ENCODE data around the gene MOB3B.
"Not testable (repeated sequence)": the region's sequence is repeated elsewhere in the genome, so short reads cannot be mapped to it uniquely, and the experiment has no call there.

MOB3B gene

GRCh38 chr9:27441741-27442070, 87.9 kb downstream of the MOB3B start:
- no peak for DNase-seq

GRCh38 chr9:27440888-27441740, 88.5 kb downstream of the MOB3B start:
- DNase-seq, result no peak

- no peak for DNase-seq
These were observed 91.1 kb downstream of the MOB3B start for GRCh38 chr9:27438522-27438921.

GRCh38 chr9:27437652-27438373, 91.8 kb downstream of the MOB3B start:
- DNase-seq, result no peak

GRCh38 chr9:27436234-27436633, 93.4 kb downstream of the MOB3B start:
- DNase-seq, result no peak

GRCh38 chr9:27433631-27434325, 95.8 kb downstream of the MOB3B start:
- DNase-seq, result no peak

GRCh38 chr9:27432308-27432707, 97.3 kb downstream of the MOB3B start:
- no peak for DNase-seq

GRCh38 chr9:27431543-27432147, 98.0 kb downstream of the MOB3B start:
- no peak for DNase-seq

- no peak for DNase-seq
These were observed 98.7 kb downstream of the MOB3B start for GRCh38 chr9:27430750-27431535.

GRCh38 chr9:27429917-27430316, 99.7 kb downstream of the MOB3B start:
- no peak for DNase-seq

GRCh38 chr9:27429436-27429835, 100.2 kb downstream of the MOB3B start:
- no peak for DNase-seq

GRCh38 chr9:27428551-27428950, 101.1 kb downstream of the MOB3B start:
- no peak for DNase-seq

GRCh38 chr9:27427272-27427643, 102.4 kb downstream of the MOB3B start:
- no peak for DNase-seq

GRCh38 chr9:27426511-27427271, 102.9 kb downstream of the MOB3B start:
- no peak for DNase-seq

- DNase-seq, result no peak
These were observed 103.6 kb downstream of the MOB3B start for GRCh38 chr9:27425827-27426510.

- no peak for DNase-seq
These were observed 105.5 kb downstream of the MOB3B start for GRCh38 chr9:27423915-27424710.

GRCh38 chr9:27422279-27422834, 107.3 kb downstream of the MOB3B start:
- no peak for DNase-seq

GRCh38 chr9:27421577-27421976, 108.0 kb downstream of the MOB3B start:
- DNase-seq, result no peak

- not testable (repeated sequence) for DNase-seq
These were observed 110.1 kb downstream of the MOB3B start for GRCh38 chr9:27419558-27419957.

- no peak for DNase-seq
These were observed 115.3 kb downstream of the MOB3B start for GRCh38 chr9:27414220-27414761.
